ENCODE measurements around the gene SPIB. TPM values are rescaled to one million over a fixed set of nuclear protein-coding genes. Genes with fewer than 3 reads are reported as not detected.
A peak's percentile ranks its signal among the peaks of the same experiment; 100 is the strongest.
"Not testable (repeated sequence)": the region's sequence is repeated elsewhere in the genome, so short reads cannot be mapped to it uniquely, and the experiment has no call there.

The SPIB gene
- total RNA-seq, 2 donors from 2014 or later, result 6.9 TPM; not detected in 1

GRCh38 chr19:50465000-50465399 lies 46.3 kb downstream of the SPIB start:
- 71 to 80% methylated on average over 10 to 13 of the region's 13 CpGs for WGBS, 2 donors
- DNase-seq, result no peak
- peaks cover 0 to 4% of the 10 kb centered on the region in 2 donors for H3K27me3 ChIP-seq

GRCh38 chr19:50465986-50466705 lies 47.4 kb downstream of the SPIB start:
- Histone ChIP-seq H3K36me3 (replicated peaks in 1 of 2; ENCODE audit: insufficient read depth in 1 of 2, low read depth in 2 of 2) (no peaks in the 10 kb centered on the region), H3K9me3 (no peaks in the 10 kb centered on the region), H3K27ac (no peak overlapping the region), H3K4me3 (no peak overlapping the region), H3K4me1 (no peaks in the 10 kb centered on the region), H3K27me3 (peaks cover 0 to 4% of the 10 kb centered on the region in 2 donors)
- TF ChIP-seq CTCF (IDR thresholded peaks at IDR 0.05) (peak in 1 of 7 experiments; percentile 3), POLR2A (IDR thresholded peaks at IDR 0.05) (no peak)
- 49 to 71% methylated on average over 17 to 28 of the region's 29 CpGs for WGBS, 2 donors
- DNase-seq (peak in 2 of 4 donors; percentile 14 to 18), ATAC-seq (peak; percentile 22)
- intact Hi-C loops (cut with DNase I), result no loop called here

More at GRCh38 chr19:50465000-50465399, 46.3 kb downstream of the SPIB start:
- Histone ChIP-seq H3K27ac (no peak overlapping the region), H3K4me1 (no peaks in the 10 kb centered on the region), H3K4me3 (no peak overlapping the region), H3K9me3 (no peaks in the 10 kb centered on the region), H3K36me3 (replicated peaks in 1 of 2; ENCODE audit: insufficient read depth in 1 of 2, low read depth in 2 of 2) (no peaks in the 10 kb centered on the region)
- intact Hi-C loops (cut with DNase I), result loop anchor here (5.0 kb wide), 1 partner anchor 93 kb away; no protein-coding TSS in a partner anchor
- no peak for ATAC-seq
- no peak for TF ChIP-seq POLR2A (IDR thresholded peaks at IDR 0.05)
- no peak for TF ChIP-seq CTCF (IDR thresholded peaks at IDR 0.05)

GRCh38 chr19:50466706-50467039 lies 47.9 kb downstream of the SPIB start:
- intact Hi-C loops (cut with DNase I), result no loop called here
- ATAC-seq, result no peak

GRCh38 chr19:50467566-50467965 lies 48.8 kb downstream of the SPIB start:
- no peak for ATAC-seq
- WGBS, 2 donors, result 69 to 78% methylated on average over 18 of the region's 18 CpGs
- H3K9me3 ChIP-seq, result no peaks in the 10 kb centered on the region
- no peaks in the 10 kb centered on the region for H3K27me3 ChIP-seq
- intact Hi-C loops (cut with DNase I), result no loop called here
- no peak overlapping the region for H3K27ac ChIP-seq
- H3K36me3 ChIP-seq (replicated peaks in 1 of 2; ENCODE audit: insufficient read depth in 1 of 2, low read depth in 2 of 2), result no peaks in the 10 kb centered on the region
- no peak for DNase-seq
- H3K4me3 ChIP-seq, result no peak overlapping the region
- TF ChIP-seq POLR2A (IDR thresholded peaks at IDR 0.05) (no peak), CTCF (IDR thresholded peaks at IDR 0.05) (no peak)
- H3K4me1 ChIP-seq, result no peaks in the 10 kb centered on the region

More at GRCh38 chr19:50466706-50467039, 47.9 kb downstream of the SPIB start:
- Histone ChIP-seq H3K9me3 (no peaks in the 10 kb centered on the region), H3K4me1 (no peaks in the 10 kb centered on the region), H3K4me3 (no peak overlapping the region), H3K36me3 (replicated peaks in 1 of 2; ENCODE audit: insufficient read depth in 1 of 2, low read depth in 2 of 2) (no peaks in the 10 kb centered on the region), H3K27me3 (peaks cover 0 to 4% of the 10 kb centered on the region in 2 donors), H3K27ac (no peak overlapping the region)
- no peak for DNase-seq
- 76 to 86% methylated on average over 8 to 11 of the region's 11 CpGs for WGBS, 2 donors
- TF ChIP-seq CTCF (IDR thresholded peaks at IDR 0.05) (no peak), POLR2A (IDR thresholded peaks at IDR 0.05) (no peak)

- DNase-seq (no peak), ATAC-seq (no peak)
- Histone ChIP-seq H3K4me3 (no peak overlapping the region), H3K36me3 (replicated peaks in 1 of 2; ENCODE audit: insufficient read depth in 1 of 2, low read depth in 2 of 2) (no peaks in the 10 kb centered on the region), H3K9me3 (no peaks in the 10 kb centered on the region), H3K27me3 (no peaks in the 10 kb centered on the region), H3K4me1 (no peaks in the 10 kb centered on the region), H3K27ac (no peak overlapping the region)
- intact Hi-C loops (cut with DNase I), result no loop called here
- 85 to 89% methylated on average over 6 of the region's 6 CpGs for WGBS, 2 donors
- TF ChIP-seq CTCF (IDR thresholded peaks at IDR 0.05), result no peak
- no peak for TF ChIP-seq POLR2A (IDR thresholded peaks at IDR 0.05)
Measured at GRCh38 chr19:50468818-50469217, 50.1 kb downstream of the SPIB start.

GRCh38 chr19:50473336-50473735 lies 54.6 kb downstream of the SPIB start:
- H3K4me3 ChIP-seq; intact Hi-C loops (cut with DNase I); H3K27ac ChIP-seq; ATAC-seq; H3K36me3 ChIP-seq (replicated peaks in 1 of 2; ENCODE audit: insufficient read depth in 1 of 2, low read depth in 2 of 2); H3K27me3 ChIP-seq; H3K9me3 ChIP-seq; DNase-seq: not testable (repeated sequence)
- WGBS, 2 donors, result 58 to 63% methylated on average over 3 of the region's 3 CpGs
- H3K4me1 ChIP-seq, result peaks cover 19% of the 10 kb centered on the region
